Measurements from ENCODE around the gene GOLGA6B. TPM values are rescaled to one million over a fixed set of nuclear protein-coding genes. Genes with fewer than 3 reads are reported as not detected.
"Not testable (repeated sequence)": the region's sequence is repeated elsewhere in the genome, so short reads cannot be mapped to it uniquely, and the experiment has no call there.

Gene GOLGA6B
- total RNA-seq, 1 experiment from 2014 or later, result 1.9 TPM

DNA sequence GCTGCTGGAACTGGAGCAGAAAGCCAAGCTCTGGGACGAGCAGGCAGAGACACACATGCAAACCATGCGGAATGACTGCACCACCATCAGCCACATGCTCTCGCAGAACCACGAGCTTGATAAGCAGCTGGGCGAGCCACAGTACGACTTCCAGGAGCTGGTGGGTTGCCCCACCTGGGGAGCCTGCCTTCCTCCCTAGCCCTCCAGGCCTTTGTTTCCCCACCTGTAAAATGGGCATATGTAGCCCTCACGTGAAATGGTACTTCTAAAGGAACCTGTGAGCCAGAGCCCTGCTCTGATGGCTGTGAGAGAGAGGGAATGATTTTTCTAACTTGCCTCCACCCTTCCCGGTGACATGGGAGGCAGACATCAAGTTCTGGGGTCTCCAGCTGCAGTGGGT is 44.6 kb upstream of the GOLGA6B start:
- no peak for DNase-seq (ENCODE audit: low spot score)
- H3K4me1 Mint-ChIP-seq, result peaks cover 10% of the 10 kb centered on the region
- H3K36me3 Mint-ChIP-seq, result no peaks in the 10 kb centered on the region
- no peak overlapping the region for H3K4me3 Mint-ChIP-seq
- TF ChIP-seq CBFB (CRISPR knock-in tag; IDR thresholded peaks at IDR 0.05; ENCODE audit: low read depth) (no peak), IRF2 (CRISPR knock-in tag; IDR thresholded peaks at IDR 0.05; ENCODE audit: borderline replicate concordance, low read depth) (no peak), KAT7 (CRISPR knock-in tag; IDR thresholded peaks at IDR 0.05; ENCODE audit: borderline replicate concordance) (no peak), FOXP1 (CRISPR knock-in tag; IDR thresholded peaks at IDR 0.05; ENCODE audit: borderline replicate concordance) (no peak), NFYB (CRISPR knock-in tag; conservative IDR thresholded peaks at IDR 0.05; ENCODE audit: low read depth) (no peak)
- TF ChIP-seq, protein P1, sequence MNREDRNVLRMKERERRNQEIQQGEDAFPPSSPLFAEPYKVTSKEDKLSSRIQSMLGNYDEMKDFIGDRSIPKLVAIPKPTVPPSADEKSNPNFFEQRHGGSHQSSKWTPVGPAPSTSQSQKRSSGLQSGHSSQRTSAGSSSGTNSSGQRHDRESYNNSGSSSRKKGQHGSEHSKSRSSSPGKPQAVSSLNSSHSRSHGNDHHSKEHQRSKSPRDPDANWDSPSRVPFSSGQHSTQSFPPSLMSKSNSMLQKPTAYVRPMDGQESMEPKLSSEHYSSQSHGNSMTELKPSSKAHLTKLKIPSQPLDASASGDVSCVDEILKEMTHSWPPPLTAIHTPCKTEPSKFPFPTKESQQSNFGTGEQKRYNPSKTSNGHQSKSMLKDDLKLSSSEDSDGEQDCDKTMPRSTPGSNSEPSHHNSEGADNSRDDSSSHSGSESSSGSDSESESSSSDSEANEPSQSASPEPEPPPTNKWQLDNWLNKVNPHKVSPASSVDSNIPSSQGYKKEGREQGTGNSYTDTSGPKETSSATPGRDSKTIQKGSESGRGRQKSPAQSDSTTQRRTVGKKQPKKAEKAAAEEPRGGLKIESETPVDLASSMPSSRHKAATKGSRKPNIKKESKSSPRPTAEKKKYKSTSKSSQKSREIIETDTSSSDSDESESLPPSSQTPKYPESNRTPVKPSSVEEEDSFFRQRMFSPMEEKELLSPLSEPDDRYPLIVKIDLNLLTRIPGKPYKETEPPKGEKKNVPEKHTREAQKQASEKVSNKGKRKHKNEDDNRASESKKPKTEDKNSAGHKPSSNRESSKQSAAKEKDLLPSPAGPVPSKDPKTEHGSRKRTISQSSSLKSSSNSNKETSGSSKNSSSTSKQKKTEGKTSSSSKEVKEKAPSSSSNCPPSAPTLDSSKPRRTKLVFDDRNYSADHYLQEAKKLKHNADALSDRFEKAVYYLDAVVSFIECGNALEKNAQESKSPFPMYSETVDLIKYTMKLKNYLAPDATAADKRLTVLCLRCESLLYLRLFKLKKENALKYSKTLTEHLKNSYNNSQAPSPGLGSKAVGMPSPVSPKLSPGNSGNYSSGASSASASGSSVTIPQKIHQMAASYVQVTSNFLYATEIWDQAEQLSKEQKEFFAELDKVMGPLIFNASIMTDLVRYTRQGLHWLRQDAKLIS (CRISPR knock-in tag; IDR thresholded peaks at IDR 0.05; ENCODE audit: borderline replicate concordance), result no peak
- TF ChIP-seq, protein P2, sequence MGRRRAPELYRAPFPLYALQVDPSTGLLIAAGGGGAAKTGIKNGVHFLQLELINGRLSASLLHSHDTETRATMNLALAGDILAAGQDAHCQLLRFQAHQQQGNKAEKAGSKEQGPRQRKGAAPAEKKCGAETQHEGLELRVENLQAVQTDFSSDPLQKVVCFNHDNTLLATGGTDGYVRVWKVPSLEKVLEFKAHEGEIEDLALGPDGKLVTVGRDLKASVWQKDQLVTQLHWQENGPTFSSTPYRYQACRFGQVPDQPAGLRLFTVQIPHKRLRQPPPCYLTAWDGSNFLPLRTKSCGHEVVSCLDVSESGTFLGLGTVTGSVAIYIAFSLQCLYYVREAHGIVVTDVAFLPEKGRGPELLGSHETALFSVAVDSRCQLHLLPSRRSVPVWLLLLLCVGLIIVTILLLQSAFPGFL (CRISPR knock-in tag; IDR thresholded peaks at IDR 0.05; ENCODE audit: borderline replicate concordance), result no peak
- H3K9me3 Mint-ChIP-seq, result no peaks in the 10 kb centered on the region
- ATAC-seq, result no peak
- POLR2A ChIA-PET, result no interaction called here
- CTCF ChIA-PET, result interaction anchor here (1.3 kb wide), 1 partner anchor 61 kb away, joined by 4 read pairs; no protein-coding TSS in a partner anchor
- H3K27me3 Mint-ChIP-seq (ENCODE audit: low read depth), result peaks cover 3% of the 10 kb centered on the region; the same call in 1 of the 2 replicates
- H3K27ac Mint-ChIP-seq, result no peak overlapping the region

DNA sequence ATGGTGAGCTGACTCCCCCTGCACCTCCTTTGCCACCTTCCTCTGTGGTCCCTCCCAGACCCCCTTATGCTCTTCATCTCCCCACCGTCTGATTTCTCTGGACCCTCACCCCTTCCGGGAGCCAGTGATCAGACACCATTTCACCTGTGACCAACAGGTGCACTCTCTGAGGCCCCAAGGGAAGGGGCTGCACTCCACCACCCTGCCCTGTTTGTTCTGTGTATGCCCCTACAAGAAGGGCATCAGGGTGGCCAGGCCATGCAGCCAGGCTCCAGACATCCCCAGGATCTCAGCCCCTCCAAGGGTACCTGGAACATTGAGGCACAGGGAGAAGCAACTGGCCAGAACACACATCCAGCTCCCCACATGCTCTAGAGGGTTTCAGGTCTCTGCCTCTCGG is 42.2 kb upstream of the GOLGA6B start:
- DNase-seq (ENCODE audit: low spot score); H3K36me3 Mint-ChIP-seq; POLR2A ChIA-PET; H3K27me3 Mint-ChIP-seq (ENCODE audit: low read depth); ATAC-seq; H3K9me3 Mint-ChIP-seq; H3K4me3 Mint-ChIP-seq; H3K27ac Mint-ChIP-seq: not testable (repeated sequence)
- peaks cover 24% of the 10 kb centered on the region for H3K4me1 Mint-ChIP-seq
- CTCF ChIA-PET, result interaction anchor here (0.5 to 1.5 kb wide), 4 partner anchors 9 to 261 kb away, joined by 3 read pairs; no protein-coding TSS in a partner anchor

DNA sequence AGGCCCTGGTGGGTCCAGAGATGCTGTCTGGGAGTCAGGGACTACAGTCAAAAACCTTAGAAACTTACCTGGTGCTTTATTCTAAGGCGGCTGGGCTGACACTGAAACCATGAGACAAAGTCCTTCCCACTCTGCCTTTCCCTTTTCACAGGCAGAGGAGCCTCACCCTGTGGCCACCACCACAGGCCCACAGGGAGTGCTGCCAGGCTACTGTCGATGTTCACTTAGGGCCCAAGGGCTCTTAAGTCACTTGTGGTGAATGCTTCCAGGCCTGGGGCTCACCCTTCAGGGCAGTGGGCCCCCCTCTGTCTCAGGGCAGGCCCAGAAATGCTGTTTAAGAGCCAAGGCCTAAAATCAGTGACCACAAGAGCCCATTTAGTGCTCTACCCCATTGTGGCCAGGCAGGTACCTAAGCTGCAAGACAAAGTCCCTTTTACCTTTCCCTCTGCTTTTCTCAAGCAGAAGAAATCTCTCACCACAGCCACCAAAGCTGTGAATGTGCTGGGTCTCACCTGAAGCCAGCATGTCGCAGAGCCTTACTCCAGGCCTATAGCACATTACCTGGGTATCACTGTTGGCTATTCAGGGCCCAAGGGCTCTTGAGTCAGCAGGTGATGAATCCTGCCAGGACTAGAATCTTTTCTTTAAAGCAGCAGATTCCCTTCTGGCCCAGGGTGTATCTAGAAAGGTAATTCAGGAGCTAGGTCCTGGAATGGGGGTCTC is 39.5 kb upstream of the GOLGA6B start:
- POLR2A ChIA-PET, result interaction anchor here (1.4 kb wide), 1 partner anchor 10 kb away, joined by 4 read pairs; no protein-coding TSS in a partner anchor
- H3K36me3 Mint-ChIP-seq, result no peaks in the 10 kb centered on the region
- ATAC-seq, result peak; percentile 17
- H3K27me3 Mint-ChIP-seq (ENCODE audit: low read depth), result no peaks in the 10 kb centered on the region; the same call in 1 of the 2 replicates
- CTCF ChIA-PET, result interaction anchor here (1.0 to 1.3 kb wide), 2 partner anchors 15 to 56 kb away, joined by 5 to 9 read pairs; no protein-coding TSS in a partner anchor
- H3K9me3 Mint-ChIP-seq, result no peaks in the 10 kb centered on the region
- H3K27ac Mint-ChIP-seq, result peak overlapping the region; percentile 59; the same call in 1 of the 2 replicates
- H3K4me3 Mint-ChIP-seq, result no peak overlapping the region
- DNase-seq (ENCODE audit: low spot score), result no peak
- H3K4me1 Mint-ChIP-seq, result peaks cover 24% of the 10 kb centered on the region
- no peak for TF ChIP-seq PRRX2 (CRISPR knock-in tag; IDR thresholded peaks at IDR 0.05)
- TF ChIP-seq GTF2I (CRISPR knock-in tag; conservative IDR thresholded peaks at IDR 0.05), result no peak
- no peak for TF ChIP-seq ZNF416 (CRISPR knock-in tag; IDR thresholded peaks at IDR 0.05)
- no peak for TF ChIP-seq ETV6 (CRISPR knock-in tag; IDR thresholded peaks at IDR 0.05)
- no peak for TF ChIP-seq MXD4 (CRISPR knock-in tag; IDR thresholded peaks at IDR 0.05; ENCODE audit: borderline replicate concordance)
- no peak for TF ChIP-seq GRHL2 (CRISPR knock-in tag; IDR thresholded peaks at IDR 0.05; ENCODE audit: insufficient replicate concordance, severe bottlenecking)
- TF ChIP-seq, protein P3, sequence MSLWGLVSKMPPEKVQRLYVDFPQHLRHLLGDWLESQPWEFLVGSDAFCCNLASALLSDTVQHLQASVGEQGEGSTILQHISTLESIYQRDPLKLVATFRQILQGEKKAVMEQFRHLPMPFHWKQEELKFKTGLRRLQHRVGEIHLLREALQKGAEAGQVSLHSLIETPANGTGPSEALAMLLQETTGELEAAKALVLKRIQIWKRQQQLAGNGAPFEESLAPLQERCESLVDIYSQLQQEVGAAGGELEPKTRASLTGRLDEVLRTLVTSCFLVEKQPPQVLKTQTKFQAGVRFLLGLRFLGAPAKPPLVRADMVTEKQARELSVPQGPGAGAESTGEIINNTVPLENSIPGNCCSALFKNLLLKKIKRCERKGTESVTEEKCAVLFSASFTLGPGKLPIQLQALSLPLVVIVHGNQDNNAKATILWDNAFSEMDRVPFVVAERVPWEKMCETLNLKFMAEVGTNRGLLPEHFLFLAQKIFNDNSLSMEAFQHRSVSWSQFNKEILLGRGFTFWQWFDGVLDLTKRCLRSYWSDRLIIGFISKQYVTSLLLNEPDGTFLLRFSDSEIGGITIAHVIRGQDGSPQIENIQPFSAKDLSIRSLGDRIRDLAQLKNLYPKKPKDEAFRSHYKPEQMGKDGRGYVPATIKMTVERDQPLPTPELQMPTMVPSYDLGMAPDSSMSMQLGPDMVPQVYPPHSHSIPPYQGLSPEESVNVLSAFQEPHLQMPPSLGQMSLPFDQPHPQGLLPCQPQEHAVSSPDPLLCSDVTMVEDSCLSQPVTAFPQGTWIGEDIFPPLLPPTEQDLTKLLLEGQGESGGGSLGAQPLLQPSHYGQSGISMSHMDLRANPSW (CRISPR knock-in tag; conservative IDR thresholded peaks at IDR 0.05; ENCODE audit: low read depth), result no peak
- no peak for TF ChIP-seq ZNF396 (CRISPR knock-in tag; IDR thresholded peaks at IDR 0.05; ENCODE audit: borderline replicate concordance)
- TF ChIP-seq ZNF121 (CRISPR knock-in tag; IDR thresholded peaks at IDR 0.05), result no peak
- TF ChIP-seq, protein P4, sequence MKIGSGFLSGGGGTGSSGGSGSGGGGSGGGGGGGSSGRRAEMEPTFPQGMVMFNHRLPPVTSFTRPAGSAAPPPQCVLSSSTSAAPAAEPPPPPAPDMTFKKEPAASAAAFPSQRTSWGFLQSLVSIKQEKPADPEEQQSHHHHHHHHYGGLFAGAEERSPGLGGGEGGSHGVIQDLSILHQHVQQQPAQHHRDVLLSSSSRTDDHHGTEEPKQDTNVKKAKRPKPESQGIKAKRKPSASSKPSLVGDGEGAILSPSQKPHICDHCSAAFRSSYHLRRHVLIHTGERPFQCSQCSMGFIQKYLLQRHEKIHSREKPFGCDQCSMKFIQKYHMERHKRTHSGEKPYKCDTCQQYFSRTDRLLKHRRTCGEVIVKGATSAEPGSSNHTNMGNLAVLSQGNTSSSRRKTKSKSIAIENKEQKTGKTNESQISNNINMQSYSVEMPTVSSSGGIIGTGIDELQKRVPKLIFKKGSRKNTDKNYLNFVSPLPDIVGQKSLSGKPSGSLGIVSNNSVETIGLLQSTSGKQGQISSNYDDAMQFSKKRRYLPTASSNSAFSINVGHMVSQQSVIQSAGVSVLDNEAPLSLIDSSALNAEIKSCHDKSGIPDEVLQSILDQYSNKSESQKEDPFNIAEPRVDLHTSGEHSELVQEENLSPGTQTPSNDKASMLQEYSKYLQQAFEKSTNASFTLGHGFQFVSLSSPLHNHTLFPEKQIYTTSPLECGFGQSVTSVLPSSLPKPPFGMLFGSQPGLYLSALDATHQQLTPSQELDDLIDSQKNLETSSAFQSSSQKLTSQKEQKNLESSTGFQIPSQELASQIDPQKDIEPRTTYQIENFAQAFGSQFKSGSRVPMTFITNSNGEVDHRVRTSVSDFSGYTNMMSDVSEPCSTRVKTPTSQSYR (CRISPR knock-in tag; IDR thresholded peaks at IDR 0.05), result no peak
- TF ChIP-seq JUN (CRISPR knock-in tag; IDR thresholded peaks at IDR 0.05), result no peak
- TF ChIP-seq HMGA2 (CRISPR knock-in tag; IDR thresholded peaks at IDR 0.05), result no peak
